Neuronal stem cell (in vitro differentiated cells): ENCODE data around the gene MASP2.
A peak's percentile ranks its signal among the peaks of the same experiment; 100 is the strongest.
"Not testable (repeated sequence)": the region's sequence is repeated elsewhere in the genome, so short reads cannot be mapped to it uniquely, and the experiment has no call there.

Source experiments
- DNase-seq: peaks from one replicate; pipeline ENCODE4 v3.0.0-alpha.2; 2013; ENCODE audit warnings: low spot score
- H2AFZ ChIP-seq: one replicate; pipeline ENCODE4 v1.6.1; 2013; ENCODE audit warnings: mild to moderate bottlenecking, low read length, inconsistent platforms
- H2AK5ac ChIP-seq: 2 replicates; pipeline ENCODE4 v1.6.1; 2013; ENCODE audit warnings: low read depth, mild to moderate bottlenecking, inconsistent platforms, low read length, moderate library complexity, mixed read lengths
- H2BK120ac ChIP-seq: 2 replicates; pipeline ENCODE4 v1.6.1; 2013; ENCODE audit warnings: low read depth, mild to moderate bottlenecking, inconsistent platforms, low read length, moderate library complexity, mixed read lengths
- H2BK12ac ChIP-seq: one replicate; pipeline ENCODE4 v1.6.1; 2013; ENCODE audit warnings: low read length, inconsistent platforms
- H2BK15ac ChIP-seq: 2 replicates; pipeline ENCODE4 v1.6.1; 2013; ENCODE audit warnings: mild to moderate bottlenecking, low read length, inconsistent platforms, mixed read lengths
- H2BK5ac ChIP-seq: one replicate; pipeline ENCODE4 v1.6.1; 2013; ENCODE audit warnings: inconsistent platforms, mild to moderate bottlenecking, low read length, moderate library complexity
- H3K14ac ChIP-seq: one replicate; pipeline ENCODE4 v1.6.1; 2013; ENCODE audit warnings: low read length, inconsistent platforms
- H3K18ac ChIP-seq: 2 replicates; pipeline ENCODE4 v1.6.1; 2013; ENCODE audit warnings: low read length, inconsistent platforms
- H3K23ac ChIP-seq: 2 replicates; pipeline ENCODE4 v1.6.1; 2013; ENCODE audit warnings: low read depth, mild to moderate bottlenecking, mixed read lengths, low read length, inconsistent platforms; ENCODE audit not compliant: poor library complexity
- H3K27ac ChIP-seq: replicated peaks from 3 replicates; pipeline ENCODE4 v1.5.1; 2013; ENCODE audit warnings: low read length, inconsistent platforms
- H3K27me3 ChIP-seq, 3 experiments: 2 replicates each; pipeline ENCODE4 v1.6.1; 2013; ENCODE audit warnings: low read length in 3 of 3, mild to moderate bottlenecking in 2 of 3, inconsistent platforms in 1 of 3, low read depth in 1 of 3, mixed read lengths in 1 of 3, moderate library complexity in 1 of 3; ENCODE audit not compliant: control insufficient read depth in 3 of 3, insufficient read depth in 3 of 3
- H3K36me3 ChIP-seq, 2 donors: replicated peaks in 1 of 2; 2 replicates each; pipeline ENCODE4 v1.6.1; 2013; ENCODE audit warnings: low read length in 2 of 2; ENCODE audit not compliant: control insufficient read depth in 2 of 2, insufficient read depth in 2 of 2
- H3K4ac ChIP-seq: 2 replicates; pipeline ENCODE4 v1.6.1; 2013; ENCODE audit warnings: inconsistent platforms, mild to moderate bottlenecking, low read length, moderate library complexity
- H3K4me1 ChIP-seq, 2 donors: 1 replicate in 1 of 2; 2 replicates in 1 of 2; pipeline ENCODE4 v1.6.1; 2013; ENCODE audit warnings: low read length in 2 of 2, low read depth in 1 of 2; ENCODE audit not compliant: control insufficient read depth in 2 of 2, insufficient read depth in 1 of 2
- H3K4me2 ChIP-seq: one replicate; pipeline ENCODE4 v1.6.1; 2013; ENCODE audit warnings: mild to moderate bottlenecking, low read length, inconsistent platforms; ENCODE audit not compliant: insufficient read depth, poor library complexity, severe bottlenecking
- H3K4me3 ChIP-seq, 2 donors: 2 replicates each; pipeline ENCODE4 v1.5.1; 2013; ENCODE audit warnings: low read length in 2 of 2, mild to moderate bottlenecking in 2 of 2, inconsistent platforms in 1 of 2, moderate library complexity in 1 of 2
- H3K79me1 ChIP-seq: one replicate; pipeline ENCODE4 v1.6.1; 2013; ENCODE audit warnings: low read depth, mild to moderate bottlenecking, inconsistent platforms, low read length, moderate library complexity
- H3K9ac ChIP-seq: one replicate; pipeline ENCODE4 v1.6.1; 2013; ENCODE audit warnings: mild to moderate bottlenecking, low read depth, low read length, inconsistent platforms; ENCODE audit not compliant: poor library complexity
- H3K9me3 ChIP-seq, 2 donors: replicated peaks in 1 of 2; 2 replicates each; pipeline versions ENCODE3 to v1.6.1; 2013; ENCODE audit warnings: low read length in 2 of 2, mild to moderate bottlenecking in 2 of 2, inconsistent platforms in 1 of 2, low read depth in 1 of 2, mixed read lengths in 1 of 2, moderate library complexity in 1 of 2; ENCODE audit not compliant: control insufficient read depth in 2 of 2, insufficient read depth in 1 of 2
- H4K8ac ChIP-seq: one replicate; pipeline ENCODE4 v1.6.1; 2013; ENCODE audit warnings: low read depth, mild to moderate bottlenecking, inconsistent platforms, low read length, moderate library complexity
- H4K91ac ChIP-seq: one replicate; pipeline ENCODE4 v1.6.1; 2013; ENCODE audit warnings: low read length, low read depth, mild to moderate bottlenecking, inconsistent platforms; ENCODE audit not compliant: poor library complexity
- WGBS, 2 donors: extraction: QIAGEN DNeasy Blood & Tissue Kit; methylation state at CpG; one replicate each; pipeline ENCODE4 v1.1.7; 2013; ENCODE audit warnings: missing lambda C conversion rate in 2 of 2, mixed read lengths in 1 of 2; ENCODE audit not compliant: insufficient read length in 2 of 2, insufficient replicate concordance in 1 of 2; ENCODE audit errors: extremely low coverage in 2 of 2; 5-methylcytosine and 5-hydroxymethylcytosine counted together

Gene MASP2

DNA sequence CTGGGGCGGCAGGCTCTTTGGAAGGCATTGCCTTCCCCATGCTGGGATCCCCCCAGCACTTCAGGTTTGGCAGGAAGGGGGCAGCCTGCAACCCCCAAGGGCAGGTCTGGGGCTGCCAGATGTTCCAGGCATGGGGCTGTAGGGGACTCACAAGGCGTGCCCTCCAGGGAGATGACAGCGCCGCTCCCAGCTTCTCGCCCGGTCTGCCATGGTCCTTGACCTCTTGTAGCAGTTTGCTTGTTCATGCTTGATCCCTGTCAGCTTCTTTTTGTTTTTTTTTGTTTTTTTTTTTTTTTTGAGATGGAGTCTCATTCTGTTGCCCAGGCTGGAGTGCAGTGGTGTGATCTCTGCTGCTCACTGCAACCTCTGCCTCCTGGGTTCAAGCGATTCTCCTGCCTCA is 56.2 kb downstream of the MASP2 start:
- peak overlapping the region; percentile 99 for H2AK5ac ChIP-seq
- no peak for DNase-seq
- H3K18ac ChIP-seq, result no peak overlapping the region
- H3K23ac ChIP-seq, result no peak overlapping the region
- peak overlapping the region; percentile 87 for H2BK5ac ChIP-seq
- no peak overlapping the region for H4K91ac ChIP-seq
- H2AFZ ChIP-seq, result no peak overlapping the region
- H3K4me1 ChIP-seq, result peaks cover 0 to 2% of the 10 kb centered on the region in 2 donors
- H3K4me2 ChIP-seq, result no peak overlapping the region
- H3K9ac ChIP-seq, result no peak overlapping the region
- no peak overlapping the region for H3K4ac ChIP-seq
- H3K79me1 ChIP-seq, result no peaks in the 10 kb centered on the region
- no peak overlapping the region for H2BK15ac ChIP-seq
- no peak overlapping the region for H2BK12ac ChIP-seq
- no peaks in the 10 kb centered on the region for H3K9me3 ChIP-seq
- WGBS, 2 donors, result no CpG with 5 or more reads among the region's 7 CpGs
- H3K14ac ChIP-seq, result no peak overlapping the region
- no peak overlapping the region for H4K8ac ChIP-seq
- H3K27ac ChIP-seq, result no peak overlapping the region
- no peak overlapping the region for H2BK120ac ChIP-seq
- H3K27me3 ChIP-seq, result peaks cover 0 to 9% (median 0%) of the 10 kb centered on the region in 3 experiments
- no peak overlapping the region for H3K4me3 ChIP-seq
- no peaks in the 10 kb centered on the region for H3K36me3 ChIP-seq

DNA sequence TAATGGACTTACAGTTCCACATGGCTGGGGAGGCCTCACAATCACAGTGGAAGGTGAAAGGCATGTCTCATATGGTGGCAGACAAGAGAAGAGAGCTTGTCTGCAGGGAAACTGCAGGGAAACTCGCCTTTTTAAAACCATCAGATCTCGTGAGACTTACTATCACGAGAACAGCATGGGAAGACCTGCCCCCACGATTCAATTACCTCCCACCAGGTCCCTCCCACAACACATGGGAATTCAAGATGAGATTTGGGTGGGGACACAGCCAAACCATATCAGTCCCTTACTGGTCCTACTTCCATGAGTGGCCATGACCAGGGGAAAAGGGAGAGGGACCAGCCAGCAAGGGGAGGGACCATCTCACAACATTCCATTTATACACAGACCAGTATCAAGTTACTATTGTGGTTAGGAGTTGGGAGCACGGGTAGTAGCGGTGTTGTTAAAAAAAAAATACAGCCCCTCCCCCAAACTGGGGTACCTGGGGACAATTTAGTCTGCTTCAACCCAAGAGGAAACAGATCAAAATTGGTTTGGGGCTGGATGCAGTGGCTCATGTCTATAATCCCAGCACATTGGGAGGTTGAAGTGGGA is 57.0 kb downstream of the MASP2 start:
- not testable (repeated sequence) for H2BK5ac ChIP-seq, H4K91ac ChIP-seq, H3K9ac ChIP-seq, DNase-seq, H3K18ac ChIP-seq, H3K23ac ChIP-seq, H2BK12ac ChIP-seq, H3K4ac ChIP-seq, H3K4me3 ChIP-seq, H3K14ac ChIP-seq, H3K27me3 ChIP-seq, H2AK5ac ChIP-seq, H4K8ac ChIP-seq, H2BK15ac ChIP-seq, H2BK120ac ChIP-seq, H3K4me2 ChIP-seq, H3K27ac ChIP-seq, H2AFZ ChIP-seq, H3K36me3 ChIP-seq, H3K9me3 ChIP-seq, H3K79me1 ChIP-seq, H3K4me1 ChIP-seq
- WGBS, 2 donors, result no CpG with 5 or more reads among the region's 6 CpGs

DNA sequence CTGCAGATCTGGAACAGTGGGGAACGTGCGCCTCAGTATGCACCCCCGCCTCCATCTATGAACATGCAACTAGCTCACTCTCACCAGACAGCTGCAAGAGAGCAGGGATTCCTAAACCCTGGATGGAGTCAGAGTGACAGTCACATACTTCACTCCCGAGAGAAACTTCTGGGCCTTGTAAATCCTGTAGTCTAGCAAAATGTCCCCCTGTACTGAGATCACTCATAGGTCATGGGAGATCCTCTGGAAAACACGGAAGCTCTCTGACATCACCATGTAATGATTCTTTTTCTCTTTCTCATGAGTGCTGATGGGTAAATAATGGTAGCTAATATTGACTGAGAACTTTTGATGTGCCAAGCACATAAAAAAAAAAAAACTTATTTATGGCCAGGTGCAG is 57.9 kb downstream of the MASP2 start:
- no peak overlapping the region for H3K4me2 ChIP-seq
- no peaks in the 10 kb centered on the region for H3K9me3 ChIP-seq
- WGBS, 2 donors, result no CpG with 5 or more reads among the region's 5 CpGs
- no peaks in the 10 kb centered on the region for H3K79me1 ChIP-seq
- peak overlapping the region; percentile 19 for H2BK15ac ChIP-seq
- H3K9ac ChIP-seq, result no peak overlapping the region
- H3K36me3 ChIP-seq, result no peaks in the 10 kb centered on the region
- H4K8ac ChIP-seq, result no peak overlapping the region
- no peak overlapping the region for H2BK5ac ChIP-seq
- peak overlapping the region; percentile 30 for H2BK12ac ChIP-seq
- H3K27me3 ChIP-seq, result peaks cover 0 to 9% (median 0%) of the 10 kb centered on the region in 3 experiments
- H2AFZ ChIP-seq, result no peak overlapping the region
- H3K18ac ChIP-seq, result no peak overlapping the region
- no peak overlapping the region for H3K4me3 ChIP-seq
- peak overlapping the region; percentile 17 for H3K14ac ChIP-seq
- peak overlapping the region; percentile 74 for H2AK5ac ChIP-seq
- peaks cover 0 to 2% of the 10 kb centered on the region in 2 donors for H3K4me1 ChIP-seq
- H3K27ac ChIP-seq, result no peak overlapping the region
- no peak overlapping the region for H3K4ac ChIP-seq
- no peak for DNase-seq
- no peak overlapping the region for H3K23ac ChIP-seq
- no peak overlapping the region for H2BK120ac ChIP-seq
- no peak overlapping the region for H4K91ac ChIP-seq

DNA sequence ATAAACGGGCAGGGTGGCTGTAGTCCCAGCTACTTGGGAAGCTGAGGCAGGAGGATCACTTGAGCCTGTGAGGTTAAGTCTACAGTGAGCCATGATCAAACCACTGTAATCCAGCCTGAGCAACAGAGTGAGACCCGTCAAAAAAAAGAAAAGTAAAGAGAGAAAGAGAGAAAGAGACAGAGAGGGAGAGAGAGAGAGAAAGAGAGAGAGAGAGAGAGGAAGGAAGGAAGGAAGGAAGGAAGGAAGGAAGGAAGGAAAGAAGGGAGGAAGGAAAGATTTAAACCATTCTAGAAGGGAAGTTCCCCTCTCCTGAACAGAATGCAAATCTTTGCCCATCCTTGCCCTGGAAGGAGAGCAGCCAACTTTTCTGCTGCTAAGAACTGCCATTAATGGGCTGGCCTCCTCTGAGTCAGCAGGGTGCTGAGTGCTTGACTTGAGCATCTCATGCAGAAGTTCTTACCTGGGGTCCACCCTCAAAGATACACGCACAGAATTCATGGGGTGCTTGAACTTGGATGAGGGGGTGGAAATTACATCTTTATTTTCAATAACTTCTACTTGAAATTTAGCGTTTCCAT is 59.1 kb downstream of the MASP2 start:
- H2AFZ ChIP-seq, result no peak overlapping the region
- H3K4me2 ChIP-seq, result no peak overlapping the region
- no peak overlapping the region for H3K4ac ChIP-seq
- H3K9ac ChIP-seq, result no peak overlapping the region
- H3K27ac ChIP-seq, result no peak overlapping the region
- H3K9me3 ChIP-seq, result no peaks in the 10 kb centered on the region
- H2AK5ac ChIP-seq, result no peak overlapping the region
- H2BK120ac ChIP-seq, result no peak overlapping the region
- no peak for DNase-seq
- no peak overlapping the region for H2BK12ac ChIP-seq
- no peak overlapping the region for H2BK15ac ChIP-seq
- H3K36me3 ChIP-seq, result no peaks in the 10 kb centered on the region
- peaks cover 0 to 7% (median 0%) of the 10 kb centered on the region in 3 experiments for H3K27me3 ChIP-seq
- H4K91ac ChIP-seq, result no peak overlapping the region
- H3K4me3 ChIP-seq, result no peak overlapping the region
- no peak overlapping the region for H3K14ac ChIP-seq
- H3K18ac ChIP-seq, result no peak overlapping the region
- no peak overlapping the region for H3K23ac ChIP-seq
- H3K4me1 ChIP-seq, result peaks cover 0 to 2% of the 10 kb centered on the region in 2 donors
- H4K8ac ChIP-seq, result no peak overlapping the region
- no peak overlapping the region for H2BK5ac ChIP-seq
- no peaks in the 10 kb centered on the region for H3K79me1 ChIP-seq
- no CpG with 5 or more reads among the region's 4 CpGs for WGBS, 2 donors
